AML-193 (cell line): ENCODE data around the gene CHMP6.

Source experiments
- DNase-seq, 2 experiments: peaks; one replicate each; lab custom pipeline; 2025; lab: John Stamatoyannopoulos, UW

Gene CHMP6

GRCh38 chr17:81043725-81044427, 52.2 kb downstream of the CHMP6 start:
- DNase-seq = no peak

- no peak for DNase-seq
Measured at GRCh38 chr17:81044428-81044763, 52.8 kb downstream of the CHMP6 start.

DNA sequence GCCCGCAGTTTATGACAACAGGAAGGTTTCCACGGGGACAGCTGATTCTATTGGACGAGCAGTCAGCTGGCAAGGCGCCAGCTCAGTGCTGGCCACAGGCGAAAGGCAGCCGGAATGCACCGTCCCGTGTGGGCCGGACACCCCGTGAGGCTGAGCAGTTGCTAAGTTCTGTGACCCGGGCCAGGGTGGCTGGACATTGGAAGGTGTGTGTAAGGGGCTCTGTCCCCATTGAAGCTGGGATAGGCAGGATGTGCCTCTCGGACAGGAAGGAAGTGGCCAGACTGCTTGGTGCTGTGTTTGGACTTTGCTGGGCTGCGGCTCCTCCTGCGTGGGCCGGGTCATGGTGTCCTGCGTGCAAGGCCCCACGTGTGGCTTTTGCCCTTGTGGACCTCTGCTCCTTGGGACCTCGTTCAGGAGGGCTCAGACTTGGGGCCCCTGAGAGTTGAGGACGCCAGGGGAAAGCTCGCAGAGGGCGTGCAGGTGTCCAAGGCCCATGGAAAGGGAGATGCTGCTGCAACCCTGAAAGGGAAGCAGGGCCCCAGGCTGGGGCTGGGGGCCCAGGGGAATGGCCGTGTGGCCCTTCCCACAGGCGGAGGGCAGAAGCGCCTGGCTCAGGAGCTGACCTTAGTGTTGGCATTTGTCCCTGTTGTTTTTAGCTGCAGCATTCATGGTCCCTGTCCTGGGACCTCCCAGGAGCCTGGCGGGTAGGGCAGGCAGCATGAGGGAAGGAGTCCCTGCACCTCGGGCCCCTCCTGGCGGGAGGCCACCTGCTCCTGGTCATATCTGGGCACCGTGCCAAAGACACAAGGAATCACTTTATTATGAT, 53.3 kb downstream of the CHMP6 start:
- no peak for DNase-seq

- DNase-seq = no peak
Measured at GRCh38 chr17:81045590-81046095, 54.0 kb downstream of the CHMP6 start.

DNA sequence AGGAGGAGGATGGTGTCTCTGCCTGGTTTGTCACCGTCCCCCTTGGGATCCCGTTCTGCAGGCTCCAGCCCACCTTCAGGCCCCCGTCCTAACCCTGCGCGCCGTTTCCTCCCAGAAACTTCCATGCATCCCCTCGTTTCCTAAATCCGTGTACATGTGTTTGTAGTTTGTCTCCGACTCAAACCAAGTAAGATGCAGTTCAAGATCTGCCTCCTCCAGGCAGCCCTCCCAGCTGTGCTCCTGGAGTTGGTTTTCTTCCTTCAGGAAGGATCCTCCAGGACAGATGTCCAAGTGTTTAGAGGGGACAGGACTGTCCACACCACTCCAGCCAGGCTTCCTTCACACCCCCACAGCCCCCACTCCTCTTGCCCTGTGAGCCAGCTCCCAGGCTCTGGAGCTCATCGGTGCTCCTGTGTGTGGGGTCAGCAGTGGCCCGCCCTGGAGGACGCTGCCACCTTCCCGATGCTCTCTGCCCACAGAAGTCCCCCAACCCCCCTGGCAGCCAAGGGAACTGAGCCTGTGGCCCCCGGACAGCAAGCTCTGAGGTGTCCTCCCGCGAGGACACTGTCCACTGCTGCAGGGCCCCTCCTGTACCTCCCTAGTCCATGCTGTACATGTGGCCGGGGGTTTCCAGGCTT, 54.6 kb downstream of the CHMP6 start:
- DNase-seq = no peak

DNA sequence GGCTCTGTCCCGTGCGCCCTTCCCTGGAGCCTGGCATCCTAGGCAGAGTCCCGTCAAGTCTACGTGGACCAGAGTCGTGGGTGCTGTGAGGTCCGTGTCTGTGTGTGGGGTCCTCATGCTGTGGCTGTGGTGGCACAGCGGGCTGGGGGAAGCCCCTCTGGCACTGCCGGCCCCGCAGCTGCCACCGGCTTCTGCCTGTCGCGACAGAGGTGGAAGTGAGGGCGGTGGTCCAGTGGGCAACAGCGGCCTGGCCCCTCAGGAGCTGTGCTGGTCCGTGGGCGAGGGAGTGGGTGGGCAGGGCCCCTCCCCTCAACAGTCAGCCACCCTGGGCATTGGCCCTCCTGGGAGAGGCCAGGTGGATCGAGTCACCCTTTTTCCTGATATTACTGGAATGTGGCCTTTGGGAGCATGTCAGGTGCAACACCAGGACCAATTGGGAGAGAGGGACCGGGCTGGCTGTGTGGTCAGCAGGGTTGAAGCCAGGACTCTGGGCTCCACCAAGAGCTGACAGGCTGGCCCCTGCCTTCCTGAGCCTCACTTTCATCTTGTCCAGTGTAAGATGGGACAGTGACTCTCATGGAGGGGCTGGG, 55.2 kb downstream of the CHMP6 start:
- DNase-seq = no peak

DNA sequence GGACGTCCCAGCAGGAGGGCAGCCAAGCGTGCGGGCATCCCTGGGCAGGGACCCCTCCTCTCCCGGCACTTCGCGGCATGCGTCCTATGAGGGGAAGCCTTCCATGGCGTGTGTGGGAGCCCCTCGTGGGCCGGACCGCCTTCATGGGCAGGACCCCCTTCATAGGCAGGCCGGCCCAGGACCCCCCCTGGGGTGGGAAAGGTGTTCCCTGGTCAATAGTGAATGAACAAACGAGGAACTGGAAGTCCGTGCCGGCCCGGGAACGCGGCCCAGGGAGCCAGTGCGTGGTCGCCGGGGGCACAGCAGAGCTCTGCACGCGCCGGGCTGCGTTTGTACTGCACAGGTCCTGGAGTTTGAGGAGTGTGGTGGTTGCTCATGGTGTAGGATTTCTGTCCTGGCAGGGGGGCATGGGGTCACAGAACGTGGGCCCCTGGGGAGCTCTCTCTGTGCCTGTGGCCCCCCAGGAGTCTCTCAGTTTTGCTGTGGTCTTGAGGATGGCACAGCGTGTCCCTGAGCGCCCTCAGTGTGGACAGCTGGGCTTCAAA, 57.3 kb downstream of the CHMP6 start:
- no peak for DNase-seq

DNA sequence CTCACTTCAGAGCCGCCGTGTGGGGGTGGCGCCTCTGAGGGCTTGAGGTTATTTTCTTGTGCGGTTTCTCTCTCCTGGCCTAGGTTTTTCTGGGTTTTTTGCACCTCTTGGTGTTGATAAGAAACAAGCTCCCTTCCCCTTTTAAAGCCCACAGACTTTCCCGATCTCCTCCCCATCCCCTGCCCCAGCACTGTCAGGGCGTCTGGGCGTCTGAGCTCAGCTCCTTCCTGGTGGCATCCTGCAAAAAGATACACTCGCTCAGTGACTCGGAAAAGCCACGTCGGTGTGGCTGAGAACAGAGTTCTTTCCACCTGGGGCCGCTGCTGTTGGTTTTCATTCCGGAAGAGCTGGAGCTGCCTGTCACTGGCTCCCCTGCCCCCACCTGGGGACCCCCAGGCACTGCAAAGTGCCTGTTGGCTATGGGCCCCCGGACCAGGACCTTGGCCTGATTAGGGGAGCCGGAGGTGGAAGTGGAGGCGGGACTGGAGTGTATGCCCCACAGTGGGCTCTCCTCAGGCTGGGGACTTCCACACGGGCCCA, 57.8 kb downstream of the CHMP6 start:
- DNase-seq = no peak
